Choroid plexus epithelial cell (primary cell): Measurements from ENCODE around the gene CTSD.

Experiments
- DNase-seq: peaks from one replicate; pipeline ENCODE4 v3.0.0-alpha.2; 2010; ENCODE audit warnings: low read depth
- H3K4me3 ChIP-seq: 2 replicates; pipeline ENCODE4 v1.5.1; 2011; ENCODE audit warnings: low read depth, mild to moderate bottlenecking, control low read depth, low read length, moderate library complexity
- CTCF ChIP-seq: conservative IDR thresholded peaks from 2 replicates; pipeline ENCODE4 v1.5.1; 2011; ENCODE audit warnings: low read depth, mild to moderate bottlenecking, control low read depth, inconsistent platforms, low read length, moderate library complexity

CTSD gene

GRCh38 chr11:1755692-1756561 is 7.8 kb downstream of the CTSD start:
- no peak for DNase-seq
- TF ChIP-seq CTCF = no peak
- H3K4me3 ChIP-seq = no peak overlapping the region

- no peak overlapping the region for H3K4me3 ChIP-seq
- TF ChIP-seq CTCF = no peak
- DNase-seq = no peak
These were observed 8.4 kb downstream of the CTSD start for GRCh38 chr11:1755344-1755691.

GRCh38 chr11:1754376-1755150 is 9.2 kb downstream of the CTSD start:
- TF ChIP-seq CTCF = no peak
- DNase-seq = no peak
- no peak overlapping the region for H3K4me3 ChIP-seq

- DNase-seq = no peak
- TF ChIP-seq CTCF = no peak
- no peak overlapping the region for H3K4me3 ChIP-seq
These were observed 9.8 kb downstream of the CTSD start for GRCh38 chr11:1753929-1754305.

GRCh38 chr11:1753229-1753928 is 10.3 kb downstream of the CTSD start:
- no peak for TF ChIP-seq CTCF
- H3K4me3 ChIP-seq = no peak overlapping the region
- no peak for DNase-seq

GRCh38 chr11:1752907-1753228 is 10.9 kb downstream of the CTSD start:
- TF ChIP-seq CTCF = no peak
- no peak overlapping the region for H3K4me3 ChIP-seq
- DNase-seq = no peak
